SK-N-SH (cell line): Measurements from ENCODE around the gene TCF12. TPM values are rescaled to one million over a fixed set of nuclear protein-coding genes. Genes with fewer than 3 reads are reported as not detected.

Experiments used
- CTCF ChIA-PET: fragments of 300-600, 350-600 bp; formaldehyde crosslinking; extraction: SDS; loops from one replicate; lab custom pipeline; 2021; lab: Yijun Ruan, JAX
- POLR2A ChIA-PET: fragments of 350-600 bp; sonication (Branson Sonifier 250); formaldehyde crosslinking; extraction: SDS; loops from one replicate; lab custom pipeline; 2020; ENCODE audit warnings: antibody characterized with exemption, inconsistent platforms; lab: Yijun Ruan, JAX
- DNase-seq: peaks from one replicate; pipeline ENCODE4 v3.0.0; 2012
- H2AFZ ChIP-seq: fragments of 200-600 bp; sonication (generic); 2 replicates; pipeline ENCODE4 v1.8.1; 2016; ENCODE audit warnings: antibody characterized with exemption, mild to moderate bottlenecking, low read depth
- H3F3A ChIP-seq: fragments of 200-600 bp; sonication (generic); replicated peaks from 2 replicates; pipeline ENCODE3; 2016; ENCODE audit warnings: antibody characterized with exemption, mild to moderate bottlenecking; ENCODE audit not compliant: insufficient read depth
- H3K27ac ChIP-seq, 2 experiments: fragments of 200-500 bp in 1 of 2; fragments of 200-600 bp in 1 of 2; sonication (Bioruptor generic) in 1 of 2; sonication (generic), shearing (Covaris generic) in 1 of 2; 2 replicates each; pipeline versions ENCODE4 v1.5.1 to v1.6.1; 2014 to 2016; ENCODE audit warnings: low read depth in 2 of 2, inconsistent platforms in 1 of 2, low read length in 1 of 2, mild to moderate bottlenecking in 1 of 2, mixed read lengths in 1 of 2
- H3K27me3 ChIP-seq: fragments of 200-600 bp; sonication (generic), shearing (Covaris generic); 2 replicates; pipeline ENCODE4 v1.6.1; 2016; ENCODE audit warnings: mixed run types; ENCODE audit not compliant: insufficient read depth
- H3K36me3 ChIP-seq, 2 experiments: fragments of 200-500 bp in 1 of 2; fragments of 200-600 bp in 1 of 2; sonication (Bioruptor generic) in 1 of 2; sonication (generic) in 1 of 2; replicated peaks in 1 of 2; 2 replicates each; pipeline versions ENCODE3 to v1.5.1; 2014 to 2016; ENCODE audit warnings: low read length in 1 of 2, mild to moderate bottlenecking in 1 of 2; ENCODE audit not compliant: insufficient read depth in 2 of 2, control insufficient read depth in 1 of 2
- H3K4me1 ChIP-seq, 2 experiments: fragments of 200-500 bp in 1 of 2; fragments of 200-600 bp in 1 of 2; sonication (Bioruptor generic) in 1 of 2; sonication (generic), shearing (Covaris generic) in 1 of 2; 2 replicates each; pipeline versions ENCODE4 v1.5.1 to v1.6.1; 2014 to 2016; ENCODE audit warnings: low read depth in 1 of 2, low read length in 1 of 2, mixed run types in 1 of 2; ENCODE audit not compliant: insufficient read depth in 2 of 2, control insufficient read depth in 1 of 2
- H3K4me2 ChIP-seq: fragments of 200-600 bp; sonication (generic), shearing (Covaris generic); 2 replicates; pipeline ENCODE4 v1.6.1; 2017; ENCODE audit warnings: mixed run types
- H3K4me3 ChIP-seq, 2 experiments: fragments of 200-500 bp in 1 of 2; fragments of 200-600 bp in 1 of 2; sonication (Bioruptor generic) in 1 of 2; sonication (generic), shearing (Covaris generic) in 1 of 2; 2 replicates each; pipeline versions ENCODE4 v1.5.1 to v1.8.1; 2014 to 2016; ENCODE audit warnings: low read depth in 2 of 2, inconsistent platforms in 1 of 2, low read length in 1 of 2, mild to moderate bottlenecking in 1 of 2, mixed read lengths in 1 of 2, moderate library complexity in 1 of 2
- H3K79me2 ChIP-seq: fragments of 200-600 bp; sonication (generic); 2 replicates; pipeline ENCODE4 v1.8.1; 2017; ENCODE audit warnings: mild to moderate bottlenecking; ENCODE audit not compliant: insufficient read depth
- H3K9ac ChIP-seq: fragments of 200-600 bp; sonication (generic); 2 replicates; pipeline ENCODE4 v1.6.1; 2017; ENCODE audit warnings: mixed run types
- H3K9me2 ChIP-seq: fragments of 200-600 bp; sonication (generic); 2 replicates; pipeline ENCODE4 v1.6.1; 2017; ENCODE audit warnings: mixed run types
- H3K9me3 ChIP-seq: fragments of 200-600 bp; sonication (generic); 2 replicates; pipeline ENCODE4 v1.6.1; 2017; ENCODE audit warnings: mixed run types, mild to moderate bottlenecking, moderate library complexity
- H4K20me1 ChIP-seq: fragments of 200-600 bp; sonication (generic); 2 replicates; pipeline ENCODE4 v1.6.1; 2017; ENCODE audit warnings: mild to moderate bottlenecking, mixed run types; ENCODE audit not compliant: insufficient read depth
- ELF1 ChIP-seq: IDR thresholded peaks from 2 replicates; pipeline ENCODE4 v1.4.0; 2012
- EZH2phosphoT487 ChIP-seq: fragments of 200-600 bp; sonication (generic); IDR thresholded peaks from 2 replicates; pipeline ENCODE4 v1.6.1; 2017; ENCODE audit warnings: low read depth, mixed run types, mild to moderate bottlenecking, antibody characterized with exemption, moderate library complexity, borderline replicate concordance
- FOXM1 ChIP-seq: IDR thresholded peaks from 2 replicates; pipeline ENCODE4 v1.4.0; 2012; ENCODE audit warnings: low read depth, mild to moderate bottlenecking
- IRF3 ChIP-seq: fragments of 150-350 bp; IDR thresholded peaks from 2 replicates; pipeline ENCODE4 v1.6.1; 2016; ENCODE audit warnings: mild to moderate bottlenecking, low read depth, low read length
- MAX ChIP-seq: IDR thresholded peaks from 2 replicates; pipeline ENCODE4 v1.4.0; 2012; ENCODE audit warnings: low read depth
- NFIC ChIP-seq: IDR thresholded peaks from 2 replicates; pipeline ENCODE4 v1.4.0; 2012; ENCODE audit warnings: borderline replicate concordance
- PBX3 ChIP-seq: IDR thresholded peaks from 2 replicates; pipeline ENCODE4; 2012
- POLR2AphosphoS5 ChIP-seq: IDR thresholded peaks from 2 replicates; pipeline ENCODE4 v1.6.1; 2012; ENCODE audit warnings: low read depth, low read length
- RCOR1 ChIP-seq: fragments of 150-350 bp; IDR thresholded peaks from 2 replicates; pipeline ENCODE4 v1.6.1; 2017; ENCODE audit warnings: antibody characterized with exemption, low read length
- REST ChIP-seq: IDR thresholded peaks from 2 replicates; pipeline ENCODE4 v1.6.1; 2012; ENCODE audit warnings: mild to moderate bottlenecking, low read depth, low read length, moderate library complexity
- ZBTB33 ChIP-seq: IDR thresholded peaks from 2 replicates; pipeline ENCODE4 v1.4.0; 2012; ENCODE audit warnings: low read depth, borderline replicate concordance
- polyA plus RNA-seq, 3 experiments: library from polyadenylated mRNA; depleted of rRNA; stranded (reverse); fragments of >200 nt; gene quantifications; 2 replicates each; pipeline ENCODE4 v1.2.3, GENCODE V29; 2012

The TCF12 gene
- polyA plus RNA-seq, 1 of the 3 experiments (the other 2 are of a cell fraction), result 49.6 TPM

- Histone ChIP-seq H3K4me3 (no peak overlapping the region), H3K9ac (no peak overlapping the region), H3K79me2 (peaks cover 96% of the 10 kb centered on the region), H2AFZ (no peak overlapping the region), H3K36me3 (peaks cover 0 to 5% of the 10 kb centered on the region in 2 experiments), H3K4me2 (no peak overlapping the region), H4K20me1 (peaks cover 5% of the 10 kb centered on the region; the same call in 1 of the 2 replicates), H3K9me3 (no peaks in the 10 kb centered on the region), H3K9me2 (no peaks in the 10 kb centered on the region), H3F3A (no peaks in the 10 kb centered on the region), H3K27ac (no peak overlapping the region), H3K27me3 (no peaks in the 10 kb centered on the region), H3K4me1 (no peaks in the 10 kb centered on the region; a peak in 2 of 4 replicates)
- DNase-seq, result no peak
- no peak for TF ChIP-seq ZBTB33
- no peak for TF ChIP-seq FOXM1
- no peak for TF ChIP-seq EZH2phosphoT487
- TF ChIP-seq RCOR1, result no peak
- TF ChIP-seq MAX, result no peak
- no peak for TF ChIP-seq REST
- no peak for TF ChIP-seq POLR2AphosphoS5
- no peak for TF ChIP-seq PBX3
- no peak for TF ChIP-seq IRF3
- TF ChIP-seq NFIC, result no peak
- no peak for TF ChIP-seq ELF1
- ChIA-PET POLR2A (no interaction called here), CTCF (interaction anchor here (0.6 to 2.2 kb wide), 2 partner anchors 16 to 97 kb away, joined by 3 to 8 read pairs; no protein-coding TSS in a partner anchor)
Measured at GRCh38 chr15:57041416-57041815, 123.0 kb downstream of the TCF12 start.
